Hepatic stellate cell (primary cell): Measurements from ENCODE around the gene OR10C1.
"Not testable (repeated sequence)": the region's sequence is repeated elsewhere in the genome, so short reads cannot be mapped to it uniquely, and the experiment has no call there.

Source experiments
- DNase-seq: peaks from one replicate; pipeline ENCODE4 v3.0.0; 2011; ENCODE audit warnings: low spot score

OR10C1 gene, protein sequence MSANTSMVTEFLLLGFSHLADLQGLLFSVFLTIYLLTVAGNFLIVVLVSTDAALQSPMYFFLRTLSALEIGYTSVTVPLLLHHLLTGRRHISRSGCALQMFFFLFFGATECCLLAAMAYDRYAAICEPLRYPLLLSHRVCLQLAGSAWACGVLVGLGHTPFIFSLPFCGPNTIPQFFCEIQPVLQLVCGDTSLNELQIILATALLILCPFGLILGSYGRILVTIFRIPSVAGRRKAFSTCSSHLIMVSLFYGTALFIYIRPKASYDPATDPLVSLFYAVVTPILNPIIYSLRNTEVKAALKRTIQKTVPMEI

DNA sequence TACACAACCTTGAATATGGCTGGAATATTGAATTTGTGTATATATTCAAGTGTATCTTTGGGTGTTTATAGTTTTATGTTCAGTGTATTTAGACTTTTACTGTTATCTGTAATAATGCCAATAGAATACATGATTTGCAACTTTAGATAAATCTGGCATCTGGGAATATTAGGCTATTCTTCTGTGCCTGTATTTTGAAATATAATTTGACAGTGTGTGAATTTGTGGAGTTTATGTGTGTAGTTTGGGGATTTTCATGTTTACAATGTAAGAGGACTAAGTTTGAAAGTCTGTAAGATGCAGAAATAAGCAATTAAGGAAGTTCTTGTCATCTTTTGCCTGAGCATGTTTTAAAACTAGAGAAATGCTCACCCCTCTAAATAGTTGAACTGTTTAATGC, at the start of gene OR10C1:
OR10C1 (plus strand) TSS at position 301 of the 400 bp plus-strand sequence. CDS start 710 bp downstream, outside the sequence.
- no peak for DNase-seq

DNA sequence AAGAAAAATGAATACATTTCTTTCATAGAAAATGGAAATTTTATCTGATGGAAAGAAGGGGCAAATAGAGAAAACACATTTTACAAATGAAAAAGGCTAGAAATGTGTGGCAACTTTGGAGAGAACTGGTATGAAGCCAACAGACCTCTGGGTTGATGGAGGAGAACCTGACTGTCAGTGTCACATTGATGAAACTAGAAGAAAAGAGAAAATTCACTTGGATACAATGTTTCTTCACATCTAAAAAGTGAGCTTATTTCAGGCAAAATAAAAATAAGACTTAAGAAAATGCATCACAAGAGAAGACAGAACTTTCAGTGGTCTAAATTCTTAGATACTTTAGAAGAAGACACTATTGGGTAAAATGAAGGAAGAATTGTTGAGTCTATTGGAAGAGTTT, 43.8 kb upstream of the OR10C1 start, which contains the start of gene OR12D2:
OR12D2 (plus strand) TSS at position 301 of the 400 bp plus-strand sequence. CDS start 1,069 bp downstream, outside the sequence.
- DNase-seq, result no peak

DNA sequence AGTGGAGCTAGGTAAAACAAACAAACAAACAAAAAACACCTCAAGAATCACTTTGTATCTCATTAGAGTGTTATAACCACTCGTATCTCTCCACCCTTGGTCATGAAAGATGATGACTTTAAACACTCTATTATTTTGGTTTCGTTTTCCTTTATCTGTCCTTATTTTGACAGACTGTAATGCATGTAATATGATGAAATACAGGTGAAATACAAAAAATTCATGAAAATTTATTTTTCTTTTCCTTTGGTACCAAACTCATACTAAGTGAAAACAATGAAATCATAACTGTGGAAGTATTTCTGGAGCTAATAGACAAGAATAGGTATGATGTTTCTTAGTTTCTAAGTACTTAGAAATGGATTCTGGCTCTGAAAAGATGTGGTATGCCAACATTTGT, 39.6 kb upstream of the OR10C1 start:
- DNase-seq, result no peak

DNA sequence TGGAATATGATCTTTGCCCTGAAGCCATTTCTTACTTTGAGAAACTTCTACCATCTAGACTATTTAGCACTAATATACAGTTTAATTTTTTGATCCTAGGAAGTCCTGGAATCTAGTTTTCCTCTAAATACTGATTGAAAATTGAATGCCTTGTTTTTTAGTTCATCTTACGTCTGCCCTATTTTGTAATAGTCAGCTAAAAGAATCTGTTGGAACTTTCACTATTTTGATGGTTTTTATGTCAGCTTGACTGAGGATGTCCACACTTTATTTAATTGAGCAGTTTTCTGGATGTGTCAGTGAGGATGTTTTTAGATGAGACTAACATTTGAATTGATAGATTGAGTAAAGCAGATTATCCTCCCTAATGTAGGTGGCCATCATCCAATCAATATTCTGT, 35.3 kb upstream of the OR10C1 start:
- DNase-seq, result no peak

DNA sequence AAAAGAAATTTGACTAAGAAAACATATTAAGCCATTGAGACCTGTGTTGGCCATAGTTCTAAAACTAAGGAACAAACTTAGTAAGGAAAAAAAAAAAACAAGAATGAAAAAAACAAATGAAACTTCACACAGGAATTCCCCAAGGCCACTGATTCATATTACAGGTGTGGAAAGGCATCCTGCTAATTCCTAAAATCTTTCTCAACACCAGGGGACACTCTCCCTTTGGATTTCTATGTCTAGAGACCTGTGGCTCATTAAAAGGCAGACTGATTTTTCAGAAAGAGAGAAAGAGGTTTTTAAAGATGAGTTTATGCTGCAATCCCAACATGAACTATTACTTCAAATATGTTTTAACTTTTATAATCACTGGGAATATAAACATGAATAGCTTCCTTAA, 24.5 kb upstream of the OR10C1 start, which contains the start of gene OR12D1:
OR12D1 (plus strand) TSS at position 341 of the 400 bp plus-strand sequence.
- no peak for DNase-seq

DNA sequence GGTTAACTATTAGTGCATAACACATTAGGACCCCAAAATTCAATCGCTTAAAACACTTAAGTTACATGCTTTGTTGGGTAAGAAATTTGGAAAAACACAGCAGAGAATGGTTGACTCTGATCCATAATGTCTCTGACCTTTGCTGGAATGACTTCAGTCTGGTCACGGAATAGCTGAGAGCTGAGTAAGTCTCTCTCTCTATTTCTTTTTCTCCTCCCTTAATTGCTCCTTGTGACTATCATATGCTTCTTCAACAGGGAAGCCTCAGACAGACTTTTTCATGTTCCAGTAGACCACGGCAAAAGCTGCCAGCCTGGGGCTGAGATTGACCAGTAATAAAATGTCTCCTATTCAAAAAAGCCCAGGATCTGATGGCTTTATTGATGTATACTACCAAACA, 19.6 kb upstream of the OR10C1 start:
- DNase-seq, result no peak

DNA sequence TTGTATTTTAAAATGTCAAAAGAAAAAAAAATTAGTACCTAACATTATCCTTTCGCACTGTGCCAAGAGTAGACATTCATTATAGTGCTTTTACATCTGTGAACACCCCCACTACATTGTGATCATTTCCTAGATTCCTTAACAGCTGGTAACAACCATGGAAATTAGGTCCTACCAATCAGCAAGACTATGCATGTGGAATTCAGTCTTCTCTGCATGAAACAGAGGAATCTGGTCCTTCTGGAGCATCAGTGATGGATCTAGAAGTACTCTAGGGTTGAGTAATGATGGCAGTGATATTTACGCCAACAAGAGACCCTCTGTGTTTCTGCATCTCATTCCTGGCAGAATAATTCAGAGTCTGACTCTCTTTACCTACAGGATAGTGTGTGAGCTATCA, 14.9 kb upstream of the OR10C1 start:
- DNase-seq, result no peak

DNA sequence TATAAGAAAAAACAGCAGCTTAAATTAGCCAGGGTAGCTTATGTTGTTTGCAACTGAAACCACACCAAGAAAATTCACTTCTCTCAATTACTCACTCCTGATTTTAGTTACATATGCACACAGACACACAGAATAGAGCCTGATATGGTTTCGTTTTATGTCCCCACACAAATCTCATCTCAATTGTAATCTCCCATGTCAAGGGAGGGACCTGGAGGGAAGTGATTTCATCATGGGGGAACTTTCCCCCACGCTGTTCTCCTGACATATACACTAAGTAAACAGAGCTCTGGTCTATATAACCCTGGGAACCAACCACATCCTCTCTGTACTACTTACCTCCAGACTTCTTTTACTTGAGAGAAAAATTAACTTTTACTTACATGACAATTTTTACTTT, 14.5 kb upstream of the OR10C1 start:
- DNase-seq, result no peak

DNA sequence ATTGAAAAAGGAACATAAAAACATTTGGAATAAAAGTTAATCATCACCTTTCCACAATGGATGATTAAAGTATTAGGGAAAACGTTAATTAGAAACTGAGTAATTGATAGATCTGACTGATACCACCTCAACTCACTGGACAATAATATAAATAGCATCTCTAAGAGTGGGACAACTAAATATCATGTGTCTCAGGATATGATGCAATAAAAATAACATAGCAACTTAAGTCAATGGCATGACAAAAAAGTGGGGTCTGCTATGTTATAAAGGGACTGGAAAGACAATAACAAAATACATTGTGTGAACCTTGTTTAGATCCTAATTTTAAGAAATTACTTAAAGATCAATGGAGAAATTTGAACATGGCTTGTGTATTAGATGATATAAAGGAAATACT, 14.0 kb upstream of the OR10C1 start:
- DNase-seq, result no peak

DNA sequence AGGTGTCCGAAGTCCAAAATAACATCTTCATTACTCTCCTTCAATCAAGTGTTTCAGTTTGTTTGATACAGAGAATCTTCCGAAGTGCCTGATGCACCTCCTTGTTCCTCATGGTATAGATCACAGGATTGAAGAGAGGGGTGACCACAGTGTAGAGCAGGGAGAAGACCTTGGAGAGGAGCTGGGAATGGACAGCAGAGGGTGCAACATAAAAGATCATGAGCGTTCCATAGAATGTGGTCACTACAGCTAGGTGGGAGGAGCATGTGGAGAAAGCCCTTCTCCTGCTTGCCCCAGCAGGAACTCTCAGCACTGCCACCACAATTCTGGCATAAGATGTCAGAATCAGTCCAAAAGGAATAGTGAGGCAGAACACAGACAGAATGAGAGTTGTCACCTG, 12.5 kb upstream of the OR10C1 start:
- no peak for DNase-seq

DNA sequence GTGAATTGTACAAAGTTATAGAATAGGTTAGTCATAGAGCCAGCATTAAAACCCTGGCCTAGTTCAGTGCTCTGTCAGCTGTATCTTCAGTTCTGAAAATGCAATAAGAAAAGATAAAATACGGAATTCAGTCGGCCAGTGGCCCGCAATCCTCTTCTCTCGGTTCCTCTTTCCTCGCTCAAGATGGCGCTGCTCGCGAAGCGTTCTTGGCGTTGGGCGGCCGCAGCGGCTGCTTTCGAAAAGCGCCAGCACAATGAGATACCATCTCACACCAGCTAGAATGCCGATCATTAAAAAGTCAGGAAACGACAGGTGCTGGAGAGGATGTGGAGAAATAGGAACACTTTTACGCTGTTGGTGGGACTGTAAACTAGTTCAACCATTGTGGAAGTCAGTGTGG, 2.4 kb upstream of the OR10C1 start:
- DNase-seq, result not testable (repeated sequence)

DNA sequence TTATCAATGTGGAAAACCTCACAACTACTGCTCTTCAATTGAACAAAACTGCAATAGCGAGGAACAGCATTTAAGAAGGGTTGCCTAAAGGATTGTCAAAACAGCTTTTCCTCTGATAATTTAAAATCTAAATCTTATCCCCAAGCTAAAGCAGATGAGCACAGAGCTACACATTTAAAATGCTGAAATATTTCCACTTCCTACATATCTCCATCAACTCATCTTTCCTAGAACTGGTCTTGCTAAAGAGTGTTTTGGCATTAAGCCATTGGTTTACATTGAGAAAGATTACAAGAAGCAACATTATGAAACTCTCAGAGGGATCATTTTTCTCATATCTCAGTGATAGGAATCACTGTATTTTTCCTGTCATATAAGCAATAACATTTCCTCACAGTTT, 3.6 kb downstream of the OR10C1 start:
- no peak for DNase-seq

DNA sequence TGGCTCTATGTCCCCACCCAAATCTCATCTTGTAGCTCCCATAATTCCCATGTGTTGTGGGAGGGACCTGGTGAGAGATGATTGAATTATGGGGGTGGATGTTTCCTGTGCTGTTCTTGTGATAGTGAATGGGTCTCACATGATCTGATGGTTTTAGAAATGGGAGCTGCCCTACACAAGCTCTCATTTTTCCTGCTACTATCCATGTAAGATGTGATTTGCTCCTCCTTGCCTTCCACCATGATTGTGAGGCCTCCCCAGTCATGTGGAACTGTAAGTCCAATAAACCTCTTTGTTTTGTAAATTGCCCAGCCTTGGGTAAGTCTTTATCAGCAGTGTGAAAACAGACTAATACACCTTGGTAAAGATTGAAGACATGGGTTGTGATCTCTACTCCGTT, 4.9 kb downstream of the OR10C1 start:
- not testable (repeated sequence) for DNase-seq

DNA sequence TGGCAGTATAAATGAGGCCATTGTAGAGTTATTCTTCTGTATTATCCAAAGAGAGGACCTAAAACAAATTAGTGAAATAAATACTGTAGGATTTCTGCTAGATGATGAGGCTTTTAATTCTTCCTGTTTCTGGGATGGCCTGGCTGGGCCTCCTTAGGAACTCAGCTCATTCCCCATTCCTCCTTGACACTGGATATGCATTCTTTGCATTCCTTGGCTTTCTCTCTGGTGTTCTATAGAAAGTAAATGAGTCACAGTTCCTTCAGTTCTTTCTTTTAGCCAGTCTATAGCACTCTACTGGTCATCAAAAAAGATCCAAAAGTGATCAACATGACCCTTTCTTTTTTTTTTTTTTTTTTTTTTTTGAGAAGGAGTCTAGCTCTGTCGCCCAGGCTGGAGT, 8.6 kb downstream of the OR10C1 start:
- DNase-seq, result no peak

DNA sequence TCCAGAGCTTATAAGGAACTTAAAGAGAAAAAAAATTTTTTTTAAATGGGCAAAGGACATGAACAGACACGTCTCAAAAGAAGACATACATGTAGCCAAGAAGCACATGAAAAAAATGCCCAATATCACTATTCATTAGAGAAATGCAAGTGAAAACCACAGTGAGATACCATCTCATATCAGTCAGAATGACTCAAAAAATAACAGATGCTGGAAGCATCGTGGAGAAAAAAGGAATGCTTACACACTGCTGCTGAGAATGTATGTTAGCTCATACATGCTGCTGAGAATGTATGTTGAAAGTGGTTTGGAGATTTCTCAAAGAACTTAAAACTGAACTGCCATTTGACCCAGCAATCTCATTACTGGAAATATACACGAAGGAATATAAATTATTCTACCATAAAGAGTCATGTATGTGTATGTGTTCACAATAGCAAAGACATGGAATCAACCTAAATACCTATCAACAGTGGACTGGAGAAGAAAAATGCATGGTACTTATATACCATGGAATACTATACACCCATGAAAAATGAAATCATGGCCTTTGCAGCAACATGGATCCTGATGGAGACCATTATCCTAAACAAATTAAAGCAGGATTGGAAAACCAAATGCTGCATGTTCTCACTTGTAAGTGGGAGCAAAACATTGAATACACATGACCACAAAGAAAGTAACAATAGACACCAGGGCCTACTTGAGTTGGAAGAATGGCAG, 12.5 kb downstream of the OR10C1 start:
- no peak for DNase-seq

DNA sequence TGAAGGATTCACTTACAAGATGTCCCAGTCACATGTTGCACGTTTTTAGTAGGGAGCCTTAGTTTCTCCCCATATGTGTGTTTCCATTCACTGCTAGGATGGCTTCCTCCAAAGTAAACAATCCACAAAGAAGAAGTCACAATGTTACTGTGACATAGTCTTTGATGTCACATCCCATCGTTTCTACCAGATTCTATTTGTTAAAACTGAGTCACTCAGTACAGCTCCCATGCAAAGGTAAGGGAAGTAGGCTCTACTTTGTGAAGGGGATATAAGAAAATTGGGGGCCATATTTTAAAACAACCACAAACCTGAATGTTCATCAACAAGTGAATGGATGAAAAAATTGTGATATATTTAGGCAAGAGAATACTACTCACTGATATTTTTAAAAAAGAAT, 17.9 kb downstream of the OR10C1 start, which contains the start of the genes OR11A1 and OR2H1:
OR11A1 (minus strand) TSS at position 101 of the 400 bp plus-strand sequence. CDS start 29,430 bp downstream, outside the sequence.
OR2H1 (plus strand) TSS at position 185 of the 400 bp plus-strand sequence. CDS start 4,615 bp downstream, outside the sequence.
- DNase-seq, result no peak

DNA sequence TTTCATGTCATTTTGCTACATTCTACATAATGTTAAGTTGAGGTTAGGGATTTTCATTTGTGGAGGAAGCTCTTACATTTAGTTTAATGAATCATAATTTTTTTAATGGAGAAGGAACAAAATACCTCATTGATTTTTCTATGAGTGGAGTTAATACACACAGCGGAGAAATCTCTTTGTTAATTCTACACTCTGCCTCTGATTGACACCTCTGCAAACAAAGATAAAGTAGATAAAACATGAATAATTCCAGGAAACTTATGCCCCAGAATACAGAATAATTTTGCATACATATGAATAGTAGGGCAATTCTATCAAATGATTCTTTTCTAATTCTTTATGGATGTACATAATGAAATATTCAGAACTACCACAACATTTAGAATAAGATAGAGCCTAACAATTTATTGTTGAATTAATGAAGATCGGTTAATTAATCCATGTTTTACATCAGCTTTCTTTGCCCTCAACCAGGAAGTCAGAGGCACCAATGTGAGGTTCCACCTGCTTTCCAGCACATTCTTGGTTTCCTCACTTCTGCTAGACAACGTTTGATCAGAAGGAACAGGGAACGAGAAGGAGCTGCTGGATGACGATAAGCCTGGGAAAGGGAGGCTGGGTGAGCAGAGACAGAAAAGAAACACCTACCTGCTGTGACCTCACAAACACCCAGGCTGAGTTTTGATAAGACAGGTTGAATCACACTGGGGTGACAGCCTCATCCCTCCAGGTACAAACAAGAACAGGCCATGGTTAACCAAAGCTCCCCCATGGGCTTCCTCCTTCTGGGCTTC, 22.1 kb downstream of the OR10C1 start:
- DNase-seq, result no peak

DNA sequence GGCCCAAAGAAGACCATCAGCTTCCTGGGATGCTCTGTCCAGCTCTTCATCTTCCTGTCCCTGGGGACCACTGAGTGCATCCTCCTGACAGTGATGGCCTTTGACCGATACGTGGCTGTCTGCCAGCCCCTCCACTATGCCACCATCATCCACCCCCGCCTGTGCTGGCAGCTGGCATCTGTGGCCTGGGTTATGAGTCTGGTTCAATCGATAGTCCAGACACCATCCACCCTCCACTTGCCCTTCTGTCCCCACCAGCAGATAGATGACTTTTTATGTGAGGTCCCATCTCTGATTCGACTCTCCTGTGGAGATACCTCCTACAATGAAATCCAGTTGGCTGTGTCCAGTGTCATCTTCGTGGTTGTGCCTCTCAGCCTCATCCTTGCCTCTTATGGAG, 22.9 kb downstream of the OR10C1 start:
- no peak for DNase-seq

DNA sequence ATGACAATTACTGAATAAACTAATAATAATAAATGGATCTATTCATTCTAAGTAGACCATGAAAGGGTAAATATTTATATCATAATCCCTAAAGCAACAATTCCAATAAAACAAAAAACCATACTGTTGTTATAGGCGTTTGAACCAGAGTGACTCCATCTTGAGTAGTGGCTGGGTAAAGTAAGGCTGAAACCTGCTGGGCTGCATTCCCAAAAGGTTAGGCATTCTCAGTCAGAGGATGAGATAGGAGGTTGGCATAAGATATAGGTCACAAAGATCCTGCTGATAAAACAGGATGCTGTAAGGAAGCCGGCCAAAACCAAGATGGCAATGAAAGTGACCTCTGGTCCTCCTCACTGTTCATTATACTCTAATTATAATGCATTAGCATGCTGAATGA, 26.2 kb downstream of the OR10C1 start:
- no peak for DNase-seq

DNA sequence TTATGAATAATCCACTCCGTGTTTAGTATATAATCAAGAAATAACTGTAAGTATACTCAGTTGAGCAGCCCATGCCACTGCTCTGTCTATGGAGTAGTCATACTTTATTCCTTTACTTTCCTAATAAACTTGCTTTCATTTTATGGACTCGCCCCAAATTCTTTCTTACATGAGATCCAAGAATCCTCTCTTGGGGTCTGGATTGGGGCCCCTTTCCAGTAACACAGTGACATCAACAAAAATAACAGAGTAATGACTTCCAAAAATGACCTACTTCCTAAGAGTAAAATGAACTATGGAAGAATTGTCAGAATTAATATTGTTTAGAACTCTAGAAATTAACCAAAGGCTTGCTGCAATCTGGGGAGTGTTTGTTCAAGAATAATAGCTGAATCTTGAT, 26.7 kb downstream of the OR10C1 start:
- no peak for DNase-seq

DNA sequence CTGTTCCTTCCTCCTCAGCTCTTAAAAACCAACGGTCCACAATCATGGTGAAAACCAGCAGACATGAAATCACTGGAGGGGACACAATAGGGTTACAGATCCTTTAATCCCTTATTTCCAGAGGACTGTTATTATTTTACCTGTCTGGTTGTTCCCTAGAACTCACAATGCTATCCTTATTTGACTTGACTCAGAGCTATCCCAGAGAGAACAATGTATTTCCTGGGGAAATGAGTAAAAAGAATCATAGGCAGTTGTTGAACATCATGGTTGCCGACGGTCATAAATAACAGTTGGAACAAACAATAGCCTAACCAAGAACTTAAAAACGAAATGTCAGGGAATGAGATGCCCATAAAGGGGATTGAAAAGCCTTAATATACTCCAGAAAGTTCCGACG, 27.1 kb downstream of the OR10C1 start:
- DNase-seq, result no peak

DNA sequence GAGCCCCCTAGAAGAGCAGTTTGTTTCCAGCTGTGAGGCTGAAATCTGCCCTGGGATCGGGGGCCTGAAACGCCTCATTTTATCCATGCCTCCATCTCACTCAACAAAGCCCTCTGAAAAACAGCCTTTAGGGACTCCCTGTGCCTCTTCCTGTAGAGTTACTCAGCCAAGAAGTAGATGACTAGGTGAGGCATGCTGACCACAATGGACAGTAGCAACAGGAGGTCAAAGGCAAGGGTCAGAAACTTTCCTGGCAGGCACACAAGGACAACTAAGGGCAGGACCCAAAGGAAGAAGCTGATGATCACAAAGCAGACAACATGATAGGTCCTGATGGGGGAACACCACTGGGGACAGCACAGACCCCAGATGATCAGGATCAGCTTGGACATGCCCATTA, 35.9 kb downstream of the OR10C1 start:
- DNase-seq, result no peak
